ENCODE results near the gene SCG5. TPM values are rescaled to one million over a fixed set of nuclear protein-coding genes. Genes with fewer than 3 reads are reported as not detected.

Gene SCG5
- total and polyA plus RNA-seq, 2 experiments from 2014 or later, result 9.0 to 20.2 TPM

DNA sequence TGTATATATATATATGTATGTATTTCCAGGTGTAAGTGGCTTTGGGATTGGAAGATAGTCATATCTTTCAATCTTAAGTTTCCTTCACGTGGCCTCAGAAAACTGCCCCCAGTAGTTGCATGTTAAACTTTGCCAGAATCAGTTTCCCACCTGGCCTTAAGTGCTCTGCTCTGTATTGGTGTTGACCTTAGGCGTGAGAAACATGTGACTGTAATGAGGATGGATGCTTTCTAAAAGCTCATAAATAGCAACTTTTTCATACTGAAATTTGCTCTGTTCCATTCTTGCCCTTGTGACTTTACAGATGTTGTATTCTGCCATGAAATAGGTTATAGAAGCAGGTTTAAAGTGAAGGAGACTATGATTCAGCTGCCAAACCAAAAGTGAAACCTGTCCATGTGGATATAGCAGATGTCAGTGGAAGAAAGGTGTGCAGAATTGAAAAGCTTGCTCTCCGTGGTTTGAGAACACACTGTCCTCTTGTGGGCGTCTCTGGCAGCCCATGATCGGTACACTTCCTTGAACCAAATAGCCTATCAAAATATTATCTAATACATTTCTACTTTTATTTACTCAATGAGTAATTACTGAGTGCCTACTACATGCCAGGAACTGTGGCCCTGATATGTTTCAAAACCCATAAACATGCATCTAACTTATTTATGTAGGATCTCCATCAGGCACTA is 15.8 kb downstream of the SCG5 start:
- H3K27me3 ChIP-seq, result no peaks in the 10 kb centered on the region
- H3K4me1 ChIP-seq (ENCODE audit: low read depth), result no peaks in the 10 kb centered on the region
- DNase-seq (ENCODE audit: low read depth in 1 of 2, low spot score in 1 of 2), result no peak
- peaks cover 3% of the 10 kb centered on the region for H3K9me3 ChIP-seq (ENCODE audit: low read depth)
- H3K27ac ChIP-seq, result no peak overlapping the region
- no peaks in the 10 kb centered on the region for H3K36me3 ChIP-seq
- no peak overlapping the region for H3K4me3 ChIP-seq
- TF ChIP-seq CTCF (IDR thresholded peaks at IDR 0.05; ENCODE audit: low read depth, low read length), result no peak

GRCh38 chr15:32657941-32658340 is 16.4 kb downstream of the SCG5 start:
- no peak for TF ChIP-seq CTCF (IDR thresholded peaks at IDR 0.05; ENCODE audit: low read depth, low read length)
- peaks cover 3% of the 10 kb centered on the region for H3K9me3 ChIP-seq (ENCODE audit: low read depth)
- H3K27ac ChIP-seq, result no peak overlapping the region
- H3K36me3 ChIP-seq, result no peaks in the 10 kb centered on the region
- no peaks in the 10 kb centered on the region for H3K27me3 ChIP-seq
- no peak for DNase-seq (ENCODE audit: low read depth in 1 of 2, low spot score in 1 of 2)
- no peaks in the 10 kb centered on the region for H3K4me1 ChIP-seq (ENCODE audit: low read depth)
- H3K4me3 ChIP-seq, result no peak overlapping the region

DNA sequence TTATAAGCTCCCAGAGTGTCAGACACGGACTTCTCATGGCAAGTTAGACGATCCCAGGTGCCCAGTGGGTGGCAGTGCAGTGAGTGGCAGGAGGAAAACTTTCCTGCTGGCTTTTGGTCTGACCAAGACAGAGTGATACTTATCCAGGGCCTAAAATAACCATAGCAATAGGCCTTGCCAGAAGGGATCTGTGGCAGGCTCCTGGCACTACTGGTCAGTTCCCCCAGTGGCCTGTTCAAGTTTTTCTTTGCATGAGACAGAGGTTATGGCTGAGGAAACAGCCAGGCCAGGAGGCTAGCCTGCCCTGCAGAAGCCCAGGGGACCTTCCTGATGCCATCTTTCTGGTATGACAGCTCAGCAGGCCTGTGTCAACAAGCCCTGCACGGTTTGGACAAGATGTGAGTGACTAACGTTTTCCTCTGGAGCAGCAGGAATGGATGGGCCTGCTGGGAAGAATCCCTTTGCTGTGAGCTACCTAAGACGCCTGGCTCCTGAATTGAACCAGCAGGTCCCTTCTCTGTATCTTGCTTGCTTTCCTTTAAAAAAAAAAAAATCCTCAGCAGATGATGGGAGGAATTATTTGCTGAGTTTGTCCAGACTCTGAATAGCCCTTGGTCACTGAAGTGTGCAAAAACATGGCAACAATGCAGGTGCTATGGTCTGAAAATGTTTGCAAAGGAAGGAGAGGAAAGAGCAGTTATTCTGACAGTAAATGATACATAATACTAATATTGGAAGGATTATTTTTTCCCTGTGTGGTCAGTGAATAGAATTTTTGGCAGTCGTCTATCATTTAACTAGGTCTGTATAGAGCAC is 18.0 kb downstream of the SCG5 start:
- Histone ChIP-seq H3K27ac (no peak overlapping the region), H3K4me1 (ENCODE audit: low read depth) (no peaks in the 10 kb centered on the region), H3K36me3 (no peaks in the 10 kb centered on the region), H3K9me3 (ENCODE audit: low read depth) (peaks cover 3% of the 10 kb centered on the region), H3K27me3 (no peaks in the 10 kb centered on the region), H3K4me3 (no peak overlapping the region)
- DNase-seq (ENCODE audit: low read depth in 1 of 2, low spot score in 1 of 2), result no peak
- no peak for TF ChIP-seq CTCF (IDR thresholded peaks at IDR 0.05; ENCODE audit: low read depth, low read length)

DNA sequence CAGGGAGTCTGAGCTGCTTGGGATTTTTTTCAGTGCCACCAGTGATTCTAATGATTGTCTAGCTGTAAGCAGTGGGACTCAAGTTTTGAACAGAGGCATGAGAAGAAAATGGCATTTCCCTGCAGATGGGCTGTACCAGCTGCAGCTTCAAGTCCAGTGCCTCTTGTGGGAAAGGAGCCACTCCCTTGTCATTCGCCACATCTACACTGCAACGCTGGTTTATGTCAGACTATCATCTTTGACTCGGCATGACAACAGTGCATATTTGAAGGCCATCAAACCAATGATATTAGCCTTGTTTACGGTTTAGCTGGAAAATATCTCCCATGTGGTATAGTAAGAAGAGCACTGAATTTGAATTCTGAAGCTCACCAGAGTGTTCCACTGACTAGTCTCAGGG is 22.2 kb downstream of the SCG5 start:
- H3K27ac ChIP-seq, result no peak overlapping the region
- no peaks in the 10 kb centered on the region for H3K9me3 ChIP-seq (ENCODE audit: low read depth)
- H3K4me3 ChIP-seq, result no peak overlapping the region
- DNase-seq (ENCODE audit: low read depth in 1 of 2, low spot score in 1 of 2), result no peak
- no peaks in the 10 kb centered on the region for H3K4me1 ChIP-seq (ENCODE audit: low read depth)
- H3K36me3 ChIP-seq, result no peaks in the 10 kb centered on the region
- no peaks in the 10 kb centered on the region for H3K27me3 ChIP-seq
- no peak for TF ChIP-seq CTCF (IDR thresholded peaks at IDR 0.05; ENCODE audit: low read depth, low read length)

DNA sequence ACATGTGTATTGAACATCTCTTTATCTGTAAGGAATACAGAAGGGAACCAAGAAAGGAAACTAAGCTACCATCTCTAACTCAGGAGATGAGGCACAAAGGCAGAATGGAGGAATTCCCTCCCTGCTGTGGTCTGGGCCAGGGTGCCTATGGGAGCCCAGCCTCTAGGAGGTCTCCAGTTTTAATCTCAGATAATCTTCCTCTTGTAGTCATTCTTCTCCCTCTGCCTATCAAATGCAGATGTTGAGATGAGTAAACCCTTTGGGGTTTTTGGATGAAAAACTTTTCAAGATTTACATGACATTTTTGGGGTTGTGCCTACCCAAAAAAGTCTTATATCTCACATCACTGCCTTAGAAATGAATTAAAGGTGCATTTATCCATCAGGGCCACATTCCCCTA is 23.3 kb downstream of the SCG5 start:
- no peaks in the 10 kb centered on the region for H3K36me3 ChIP-seq
- DNase-seq (ENCODE audit: low read depth in 1 of 2, low spot score in 1 of 2), result no peak
- H3K4me1 ChIP-seq (ENCODE audit: low read depth), result no peaks in the 10 kb centered on the region
- no peaks in the 10 kb centered on the region for H3K9me3 ChIP-seq (ENCODE audit: low read depth)
- no peak overlapping the region for H3K4me3 ChIP-seq
- no peak overlapping the region for H3K27ac ChIP-seq
- no peaks in the 10 kb centered on the region for H3K27me3 ChIP-seq
- TF ChIP-seq CTCF (IDR thresholded peaks at IDR 0.05; ENCODE audit: low read depth, low read length), result no peak
